DMS 273 treated with DMSO at 0.1 percent for 48 hours (cell line): ENCODE data around the gene ABI1.

Experiments used
- DNase-seq: peaks from one replicate; lab custom pipeline; 2025; lab: John Stamatoyannopoulos, UW

ABI1 gene

DNA sequence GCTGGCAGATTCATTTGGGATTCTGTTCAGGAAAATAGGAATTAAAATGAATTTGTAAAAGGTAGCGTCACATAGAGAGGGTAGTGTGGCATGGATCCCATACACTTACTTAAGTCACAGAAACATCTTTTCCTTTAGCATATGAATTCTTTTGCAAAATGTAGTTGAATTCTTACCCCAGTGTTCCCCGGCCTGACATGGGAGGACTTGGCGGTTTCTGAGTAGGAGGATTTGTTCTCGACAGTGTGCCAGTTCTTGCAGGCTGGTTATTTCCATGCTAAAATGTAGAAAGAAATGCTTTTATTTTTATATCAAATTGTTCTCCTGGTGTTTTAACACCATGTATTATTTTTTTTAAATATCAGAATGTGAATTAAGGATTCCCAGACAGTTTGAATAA lies 90.7 kb downstream of the ABI1 start:
- no peak for DNase-seq

DNA sequence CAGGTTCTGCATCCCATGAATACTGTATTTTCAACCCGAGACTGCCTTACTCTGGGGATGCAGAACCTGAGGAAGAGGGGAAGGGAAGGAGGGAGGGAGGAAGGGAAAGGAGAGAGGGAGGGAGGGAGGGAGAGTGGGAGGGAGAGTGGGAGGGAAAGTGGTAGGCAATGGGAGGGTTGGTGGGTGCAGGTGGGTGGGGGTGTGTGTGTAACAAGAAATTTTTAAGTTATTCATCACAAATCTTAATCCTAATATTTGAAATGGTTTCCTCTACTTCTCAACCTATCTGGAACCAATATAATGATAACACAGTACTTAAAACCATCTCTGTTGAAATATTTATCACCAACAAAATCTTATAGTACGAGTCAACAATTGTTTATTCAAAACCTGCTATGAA lies 95.2 kb downstream of the ABI1 start:
- no peak for DNase-seq

DNA sequence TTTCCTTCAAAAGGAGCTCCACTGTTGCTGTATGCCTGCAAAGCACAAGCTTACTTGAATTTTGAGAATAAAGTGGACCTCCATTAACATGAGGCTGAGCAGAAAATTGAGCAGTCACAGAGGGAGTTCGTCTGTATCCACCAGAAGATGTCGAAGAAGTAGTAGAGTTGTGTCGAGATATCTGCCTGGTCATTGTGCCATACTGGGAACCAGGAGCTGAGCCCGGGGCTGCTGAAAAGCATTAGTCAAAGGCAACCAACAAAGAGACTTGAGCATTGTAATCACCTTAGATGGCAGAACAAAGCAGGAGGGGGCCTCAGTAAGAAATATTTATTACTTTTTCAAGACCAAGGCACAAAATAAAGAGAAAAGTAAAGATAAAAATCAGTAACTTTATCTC lies 101.8 kb downstream of the ABI1 start:
- DNase-seq: no peak

DNA sequence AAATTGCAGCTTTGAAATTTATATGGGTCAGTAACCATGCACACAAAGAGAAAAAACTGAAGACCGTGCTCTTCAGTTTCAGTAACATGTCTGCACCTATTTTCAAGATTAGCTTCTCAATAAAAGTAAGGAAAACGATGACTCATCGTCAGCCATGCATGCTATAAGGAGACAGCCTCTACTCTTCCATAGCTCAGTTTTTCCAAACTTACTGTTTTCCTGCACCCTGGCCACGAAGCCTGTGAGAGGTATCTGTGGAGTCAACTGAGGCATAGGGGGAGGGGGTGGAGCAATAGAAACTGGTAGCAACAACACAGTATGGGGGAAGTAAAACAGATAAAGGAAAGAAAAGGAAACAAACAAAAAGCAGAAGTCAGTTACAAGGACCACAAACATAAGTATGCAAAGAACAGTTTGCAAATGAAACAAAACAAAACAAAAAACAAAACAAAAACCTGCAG lies 105.3 kb downstream of the ABI1 start:
- DNase-seq: no peak

DNA sequence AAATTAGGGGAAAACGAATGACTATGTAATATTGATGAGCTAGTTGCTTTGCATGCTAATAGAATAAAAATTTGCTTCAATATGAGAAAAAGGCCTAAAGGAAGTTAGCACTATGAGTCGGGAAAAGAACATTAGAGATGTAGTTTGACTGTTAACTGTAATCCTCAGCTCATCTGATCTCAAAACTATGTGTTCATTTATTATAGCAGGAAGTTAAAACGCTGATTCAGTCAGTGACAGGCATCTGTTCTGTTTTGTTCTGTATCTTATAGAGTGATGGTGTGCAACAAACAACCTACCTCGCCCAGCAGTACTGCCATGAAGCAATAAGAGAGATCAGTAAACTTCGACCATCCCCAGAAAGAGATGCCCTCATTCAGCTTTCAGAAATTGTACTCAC lies 114.7 kb downstream of the ABI1 start:
- no peak for DNase-seq

DNA sequence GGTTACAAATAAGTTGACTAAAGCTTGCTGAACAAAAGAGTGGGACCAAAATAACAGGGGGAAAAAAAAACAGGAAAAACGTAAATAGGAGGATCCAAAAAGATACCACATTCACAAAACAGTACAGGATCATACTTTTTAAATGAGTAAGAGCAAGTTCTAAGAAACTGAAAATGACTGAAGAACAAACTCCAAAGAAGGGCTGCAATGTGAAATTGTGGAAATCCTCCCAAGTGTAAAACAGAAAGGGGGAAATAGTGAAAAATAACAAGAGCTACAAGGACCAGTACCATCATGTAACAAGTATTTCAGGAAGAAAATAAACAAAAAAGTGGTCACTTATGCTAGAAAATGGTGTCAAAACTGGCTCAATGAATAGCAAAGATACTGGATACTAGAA lies 116.9 kb downstream of the ABI1 start:
- no peak for DNase-seq

DNA sequence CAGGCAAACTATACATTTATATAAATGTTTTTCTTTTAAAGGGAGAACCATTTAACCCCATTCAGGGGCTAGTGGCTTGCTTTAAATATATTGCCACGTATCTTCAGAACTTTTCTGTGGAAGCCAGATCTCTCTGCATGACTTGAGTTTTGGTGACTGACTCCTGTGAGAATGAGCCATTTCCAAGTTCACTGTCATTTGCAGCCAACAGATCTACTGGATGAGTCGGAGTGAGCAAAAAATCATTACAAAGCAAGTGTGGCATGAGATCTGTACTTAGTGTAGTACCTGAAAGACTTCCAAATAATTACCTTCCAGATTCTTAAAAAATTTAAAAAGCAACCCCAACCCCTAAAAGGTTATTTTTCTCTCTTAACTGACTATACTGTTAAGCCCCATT lies 117.7 kb downstream of the ABI1 start:
- no peak for DNase-seq

DNA sequence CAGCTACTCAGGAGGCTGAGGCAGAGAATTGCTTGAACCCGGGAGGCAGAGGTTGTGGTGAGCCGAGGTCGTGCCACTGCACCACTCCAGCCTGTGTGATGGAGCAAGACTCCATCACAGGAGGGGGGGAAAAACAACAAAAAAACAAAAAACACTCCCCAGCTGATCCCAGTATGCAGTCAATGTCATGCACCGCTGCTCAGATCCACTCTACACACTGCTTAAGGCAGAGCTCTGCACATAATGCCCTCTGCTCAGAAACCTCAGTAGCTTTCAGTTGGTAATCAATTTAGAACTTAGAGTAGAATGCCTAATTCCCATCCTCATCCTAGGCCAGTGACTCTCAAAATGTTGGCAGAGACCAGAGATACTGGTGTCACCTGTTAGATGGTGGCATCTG lies 119.4 kb downstream of the ABI1 start:
- no peak for DNase-seq

DNA sequence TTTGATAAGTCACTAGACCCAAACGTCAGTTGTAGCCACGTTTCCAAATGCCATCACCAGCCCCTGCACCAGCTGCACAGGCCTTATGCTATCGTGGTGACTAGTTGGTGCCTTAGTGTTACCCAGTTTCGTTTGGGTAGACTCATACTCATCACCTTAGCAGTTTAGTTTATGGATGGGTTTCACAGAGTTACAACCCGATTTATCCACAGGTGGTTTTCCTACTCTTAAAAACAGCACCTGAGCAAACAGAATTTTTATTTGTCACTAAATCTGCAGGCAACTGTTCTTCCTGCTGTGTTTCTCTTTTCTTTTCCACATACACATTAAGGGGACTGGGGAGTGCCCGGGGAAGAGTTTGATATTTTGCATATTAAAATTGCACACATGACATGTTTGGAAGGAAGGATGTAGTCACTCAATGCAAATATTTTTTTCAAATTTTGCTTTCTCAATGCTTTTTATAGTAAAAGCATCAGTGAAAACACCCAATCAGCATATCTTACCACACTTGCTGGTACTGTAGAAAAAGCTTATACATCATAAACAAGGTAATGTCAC lies 121.6 kb downstream of the ABI1 start:
- DNase-seq: no peak

DNA sequence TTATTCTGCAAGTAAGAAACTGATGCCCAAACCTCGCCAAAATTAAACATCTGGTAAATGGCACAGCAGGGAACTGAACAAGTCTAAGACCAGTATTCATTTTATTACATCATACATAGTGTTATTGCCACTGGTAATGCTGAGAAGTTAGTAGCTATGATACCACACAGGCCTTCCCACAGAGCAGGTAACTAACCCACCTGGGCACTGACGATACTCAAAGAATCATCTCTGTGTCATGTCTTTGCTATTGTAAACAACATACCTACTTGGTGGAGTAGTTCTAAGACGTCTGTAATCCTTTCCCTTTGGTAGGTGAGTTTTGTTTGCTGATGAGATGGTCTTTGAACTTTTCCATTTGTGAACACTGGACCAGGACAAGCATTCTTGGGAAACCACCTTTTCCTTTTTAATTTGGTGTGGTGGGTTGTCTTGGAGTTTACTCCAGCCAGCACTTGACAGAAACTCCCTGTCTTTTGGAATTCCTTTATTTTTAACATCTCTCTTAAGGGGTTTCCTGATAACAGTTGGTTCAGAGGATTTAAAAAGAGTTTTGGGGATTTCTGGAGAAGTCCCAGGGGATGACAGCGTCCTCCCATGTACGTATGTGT lies 122.4 kb downstream of the ABI1 start:
- no peak for DNase-seq

DNA sequence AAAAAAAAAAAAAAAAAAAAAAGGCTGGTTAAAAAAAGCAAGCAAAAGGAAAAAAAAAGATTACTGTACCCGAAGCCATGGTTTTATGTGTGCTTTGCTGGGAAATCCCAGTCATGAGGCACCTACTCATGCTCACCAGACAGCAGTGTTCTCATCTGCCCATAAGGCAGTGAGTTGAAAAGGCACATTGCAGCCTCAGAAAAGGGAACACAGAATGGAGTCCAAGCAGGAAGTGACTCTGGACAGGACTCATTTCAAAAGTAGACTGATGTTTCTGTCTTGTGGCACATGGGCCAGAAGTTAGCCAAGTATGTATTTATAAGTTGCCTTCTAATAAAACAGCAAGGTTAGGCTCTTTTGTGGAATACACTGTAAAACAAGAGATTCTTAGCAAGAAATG lies 123.0 kb downstream of the ABI1 start:
- no peak for DNase-seq

DNA sequence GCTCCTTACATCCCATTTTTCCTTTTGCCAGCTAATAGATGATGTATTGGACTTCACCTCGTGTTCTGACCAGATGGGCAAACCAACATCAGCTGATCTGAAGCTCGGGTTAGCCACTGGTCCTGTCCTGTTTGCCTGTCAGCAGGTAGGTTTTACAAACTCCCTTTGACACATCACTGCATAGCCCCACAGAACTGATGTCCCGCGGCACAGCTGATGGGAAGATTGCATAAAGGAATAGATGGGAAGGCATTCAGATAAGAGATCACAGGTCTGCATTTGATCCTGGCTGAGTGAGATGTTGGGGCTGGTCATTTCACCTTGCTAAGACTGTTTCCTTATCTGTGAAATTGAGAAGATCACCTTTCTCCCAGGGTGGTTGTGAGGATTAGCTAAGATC lies 125.3 kb downstream of the ABI1 start:
- DNase-seq: no peak

DNA sequence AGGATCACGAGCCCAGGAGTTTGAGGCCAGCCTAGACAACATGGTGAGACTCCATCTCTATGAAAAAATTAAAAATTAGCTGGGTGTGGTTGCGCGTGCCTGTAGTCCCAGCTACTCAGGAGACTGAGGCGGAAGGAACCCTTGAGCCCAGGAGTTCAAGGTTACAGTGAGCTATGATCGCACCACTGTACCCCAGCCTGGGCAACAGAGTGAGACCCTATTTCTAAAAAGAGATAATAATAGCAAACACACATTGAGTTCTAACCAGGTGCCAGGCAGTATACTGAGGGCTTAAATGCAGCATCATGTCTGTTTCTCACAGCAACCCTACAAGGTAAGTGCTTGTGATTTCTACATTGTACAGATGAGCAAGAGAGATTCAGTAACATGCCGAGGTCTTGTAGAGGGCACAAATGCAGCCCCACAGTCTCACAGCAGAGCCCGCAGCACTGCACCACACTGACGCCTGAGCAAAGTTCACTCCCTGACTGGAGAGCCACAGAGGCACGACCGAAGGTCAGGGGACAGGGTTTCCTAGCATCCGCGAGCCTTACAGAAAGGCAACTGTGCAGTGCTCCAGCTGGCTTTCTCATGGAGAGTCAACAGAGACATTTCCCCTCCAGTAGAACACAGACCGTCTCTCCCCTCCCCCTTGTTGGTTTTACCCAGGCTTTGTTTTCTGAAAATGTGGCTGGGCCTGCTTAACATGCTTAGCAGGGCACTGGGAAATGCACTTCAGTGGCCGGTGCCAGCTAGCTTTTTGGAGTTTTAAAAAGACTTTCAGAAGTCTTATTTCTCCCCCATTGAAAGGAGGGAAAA lies 126.8 kb downstream of the ABI1 start:
- DNase-seq: no peak

DNA sequence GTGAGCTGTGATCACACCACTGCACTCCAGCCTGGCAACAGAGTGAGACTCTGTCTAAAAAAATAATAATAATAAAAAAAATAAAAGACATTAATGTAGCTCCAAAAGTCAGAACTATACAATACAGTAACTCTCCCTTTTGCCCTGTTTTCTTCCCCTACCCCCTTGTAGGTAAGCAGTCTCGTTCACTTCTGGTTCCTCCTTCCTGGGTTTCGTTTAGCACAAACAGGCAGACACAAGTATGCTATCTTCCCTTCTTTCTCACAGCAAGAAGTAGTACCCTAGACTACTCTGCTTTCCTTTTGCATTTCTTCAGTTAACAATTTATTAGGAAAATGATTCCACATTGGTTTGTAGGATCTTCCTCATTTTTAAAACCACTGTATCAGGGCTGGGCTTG lies 130.2 kb downstream of the ABI1 start:
- DNase-seq: no peak

DNA sequence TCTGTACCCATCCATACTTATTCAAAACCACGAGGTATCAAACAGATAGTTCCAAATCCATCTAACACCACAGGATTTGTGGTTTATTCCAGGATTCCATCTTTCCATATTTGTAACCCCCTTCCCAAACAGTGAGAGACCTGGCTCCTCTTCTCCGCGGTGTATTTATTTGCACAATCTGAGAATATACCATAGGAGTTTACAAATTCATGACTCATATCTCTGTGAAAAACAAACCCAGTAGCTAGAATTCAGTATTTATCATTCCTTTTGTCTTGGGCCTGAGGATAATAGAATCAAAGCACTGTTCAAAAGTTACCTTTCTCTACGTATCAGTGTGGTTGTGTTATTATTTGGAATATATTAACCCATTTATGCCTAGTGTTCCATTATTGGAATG lies 131.4 kb downstream of the ABI1 start:
- DNase-seq: no peak

DNA sequence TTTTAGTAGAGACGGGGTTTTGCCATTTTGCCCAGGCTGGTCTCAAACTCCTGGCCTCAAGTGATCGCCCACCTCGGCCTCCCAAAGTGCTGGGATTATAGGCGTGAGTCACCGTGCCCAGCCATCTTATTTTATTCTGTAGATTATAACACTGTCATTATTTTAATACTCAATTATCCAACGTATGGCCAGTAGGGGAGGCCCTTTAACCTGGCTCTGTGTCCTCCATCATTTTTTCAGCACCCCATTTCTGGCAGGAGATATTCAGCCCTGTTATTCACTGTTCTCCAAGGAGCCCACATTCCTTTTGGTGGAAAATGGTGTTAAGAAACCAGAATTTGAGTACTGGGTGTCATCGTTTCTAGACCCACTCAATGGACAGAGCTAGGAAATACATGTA lies 131.8 kb downstream of the ABI1 start:
- no peak for DNase-seq

DNA sequence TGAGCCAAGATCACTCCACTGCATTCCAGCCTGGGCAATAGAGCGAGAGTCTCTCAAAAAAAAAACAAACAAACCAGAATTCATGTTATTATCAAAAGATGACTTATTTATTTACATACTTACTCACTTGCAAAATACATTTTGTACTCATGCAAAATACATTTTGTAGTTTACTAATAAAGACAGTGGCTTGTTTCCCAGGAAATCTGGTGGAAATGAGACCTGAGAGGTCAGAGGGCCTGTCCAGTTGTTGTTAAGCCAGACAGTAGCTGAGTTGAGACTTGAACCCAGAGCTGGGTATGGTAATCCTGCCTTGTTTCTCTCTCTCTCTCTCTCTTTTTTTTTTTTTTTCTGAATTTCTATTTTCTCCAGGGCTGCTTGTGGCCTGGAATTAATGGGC lies 133.8 kb downstream of the ABI1 start:
- no peak for DNase-seq

DNA sequence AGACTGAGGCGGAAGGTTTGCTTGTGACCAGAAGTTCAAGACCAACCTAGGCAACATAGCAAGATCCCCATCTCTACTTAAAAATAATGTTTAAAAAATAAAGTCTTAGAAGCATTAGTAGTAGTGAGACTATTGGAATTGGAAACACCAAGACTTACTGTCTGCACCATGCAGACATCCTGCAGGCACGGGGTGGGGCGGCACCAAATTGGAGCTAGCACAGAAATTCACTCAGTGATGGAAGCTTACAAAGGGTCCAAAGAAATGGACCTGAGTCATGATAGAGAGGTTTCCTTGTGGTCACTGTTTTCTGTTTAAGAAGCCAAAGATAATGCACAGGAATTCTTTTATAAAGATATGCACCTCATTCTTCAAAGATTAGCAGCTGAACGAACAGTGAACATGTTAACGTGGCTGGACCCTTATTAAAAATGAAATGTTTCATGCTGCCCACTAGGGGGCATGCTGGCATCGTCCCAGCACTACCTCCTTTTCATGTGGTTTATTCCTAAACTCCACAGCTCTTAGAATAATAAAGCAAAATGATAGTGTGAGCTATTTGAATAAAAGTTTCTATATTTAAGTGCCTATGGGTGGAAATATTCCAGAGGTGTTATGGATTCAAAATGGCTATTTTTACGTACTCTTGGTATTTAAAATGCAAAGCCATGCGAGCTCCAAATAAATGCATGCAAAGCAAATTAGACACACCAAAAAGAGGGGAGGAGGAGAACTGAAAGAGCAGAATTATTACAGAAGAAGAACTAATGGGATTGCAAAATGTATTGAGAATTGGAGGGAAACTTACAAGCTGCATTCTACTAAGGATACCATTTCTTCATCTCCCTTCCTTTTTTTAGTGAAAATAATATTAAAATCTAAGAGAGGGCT lies 134.7 kb downstream of the ABI1 start:
- DNase-seq: no peak

DNA sequence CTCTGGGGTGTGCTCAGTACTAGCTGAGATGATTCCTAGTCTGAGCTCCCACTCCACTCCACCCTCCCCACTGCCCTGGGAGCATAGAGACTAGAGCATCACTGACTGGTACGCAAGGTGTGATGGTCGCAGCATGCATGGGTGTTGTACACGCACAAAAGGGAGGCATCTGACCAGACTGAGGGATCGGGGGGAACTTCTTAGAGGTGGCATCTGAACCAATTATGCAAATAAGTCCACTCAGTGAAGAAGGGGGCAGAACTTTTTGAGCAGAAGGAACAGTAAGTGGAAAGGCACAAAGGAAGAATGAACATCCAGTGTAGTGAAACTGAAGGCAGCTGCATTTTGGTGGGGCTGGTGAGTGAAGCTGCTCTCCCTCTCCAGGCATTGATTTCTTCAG lies 137.7 kb downstream of the ABI1 start:
- no peak for DNase-seq

DNA sequence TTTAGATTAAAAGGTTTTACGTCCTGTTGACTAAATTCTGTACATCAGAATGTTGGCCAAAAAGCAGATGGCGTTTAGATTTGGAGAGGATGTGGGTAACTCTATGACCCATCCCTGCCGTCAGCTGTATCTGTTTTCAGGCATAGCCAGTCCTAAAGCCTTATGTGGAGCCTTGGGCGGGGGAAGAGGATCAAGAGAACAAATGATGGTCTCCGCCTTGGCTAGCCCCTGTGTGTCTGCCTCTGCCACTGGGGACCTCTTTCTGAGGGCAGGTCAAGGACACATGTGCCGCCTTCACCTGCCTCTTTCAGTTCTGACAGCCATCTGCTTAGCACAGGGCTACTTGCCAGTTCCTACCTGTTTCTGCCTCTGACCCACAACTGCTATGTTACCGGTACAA lies 139.2 kb downstream of the ABI1 start:
- no peak for DNase-seq

DNA sequence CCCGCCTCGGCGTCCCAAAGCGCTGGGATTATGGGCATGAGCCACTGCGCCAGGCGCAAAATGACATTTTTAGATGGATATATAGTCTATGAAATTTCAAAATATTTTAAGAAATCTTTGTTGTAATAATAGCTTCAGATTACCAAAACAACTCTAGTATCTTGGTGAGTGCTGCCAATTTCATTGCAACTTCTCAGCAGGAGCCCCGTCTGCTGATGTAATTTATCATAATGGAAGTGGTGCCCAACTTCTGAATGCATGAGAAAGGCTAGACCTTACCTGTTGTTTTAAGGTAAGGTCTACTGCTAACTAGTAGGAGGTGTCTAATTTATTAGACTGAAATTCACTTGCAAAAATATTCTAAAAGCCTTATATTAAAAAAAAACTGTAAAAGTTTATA lies 143.3 kb downstream of the ABI1 start:
- no peak for DNase-seq

DNA sequence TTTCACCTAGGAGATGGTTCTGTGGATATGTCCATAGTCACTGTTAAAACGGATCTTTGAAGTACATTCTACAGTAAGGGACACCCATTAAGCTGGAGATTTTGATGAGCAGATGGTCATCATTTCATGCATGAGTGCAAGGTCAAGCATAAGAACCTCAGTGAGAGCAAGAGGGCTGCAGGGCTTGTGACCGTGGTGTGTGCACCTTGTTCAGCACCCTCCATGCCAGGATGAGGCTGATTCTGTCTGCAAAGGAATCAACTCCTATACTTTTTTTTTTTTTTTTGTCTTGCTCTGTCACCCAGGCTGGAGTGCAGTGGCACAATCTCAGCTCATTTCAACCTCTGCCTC lies 145.6 kb downstream of the ABI1 start:
- DNase-seq: no peak
